Activated CD8-positive, alpha-beta T cell treated with anti-CD3 and anti-CD28 coated beads for 36 hours (primary cell): ENCODE measurements around the gene PCA3. TPM values are rescaled to one million over a fixed set of nuclear protein-coding genes. Genes with fewer than 3 reads are reported as not detected.
"Not testable (repeated sequence)": the region's sequence is repeated elsewhere in the genome, so short reads cannot be mapped to it uniquely, and the experiment has no call there.

Source experiments
- ATAC-seq: fragments of 200-7000 bp; cut with Tn5 transposase; one replicate; pipeline ENCODE4 v1.10.0; 2021; ENCODE audit warnings: mild to moderate bottlenecking, moderate library complexity
- CTCF ChIA-PET: fragments of 350-600 bp; sonication (Branson Sonifier 250); formaldehyde crosslinking; loops from one replicate; lab custom pipeline; 2021; ENCODE audit warnings: antibody characterized with exemption; lab: Charles Lee
- POLR2A ChIA-PET: fragments of 350-600 bp; sonication (Branson Sonifier 250); formaldehyde crosslinking; loops from one replicate; lab custom pipeline; 2021; ENCODE audit warnings: antibody characterized with exemption; lab: Charles Lee
- DNase-seq: peaks from one replicate; pipeline ENCODE4 v3.0.0-alpha.2; 2020
- H3K27ac Mint-ChIP-seq: one replicate; pipeline ENCODE4 v1.8.0; 2021; ENCODE audit warnings: mild to moderate bottlenecking, mixed read lengths
- H3K27me3 Mint-ChIP-seq: one replicate; pipeline ENCODE4 v1.8.0; 2021; ENCODE audit warnings: mixed read lengths
- H3K36me3 Mint-ChIP-seq: one replicate; pipeline ENCODE4 v1.8.0; 2021; ENCODE audit warnings: low read depth, mixed read lengths
- H3K4me1 Mint-ChIP-seq: one replicate; pipeline ENCODE4 v1.8.0; 2021; ENCODE audit warnings: low read depth, mixed read lengths
- H3K4me3 Mint-ChIP-seq: one replicate; pipeline ENCODE4 v1.8.0; 2021; ENCODE audit warnings: mild to moderate bottlenecking, moderate library complexity, mixed read lengths
- H3K9me3 Mint-ChIP-seq: one replicate; pipeline ENCODE4 v1.8.0; 2021; ENCODE audit warnings: mixed read lengths
- intact Hi-C: fragments of 100-400 bp; cut with micrococcal nuclease; formaldehyde crosslinking; loops from one replicate; pipeline ENCODE4 v1.10.0; 2022
- total RNA-seq, 2 experiments: library from RNA; stranded (reverse); gene quantifications; one replicate each; pipeline ENCODE4 v1.2.3, GENCODE V29; 2021
- TF ChIP-seq, protein P1 (sequence below): fragments of 200-600 bp; IDR thresholded peaks from one replicate; pipeline ENCODE4 v1.8.0; 2022; ENCODE audit warnings: antibody characterized with exemption, mild to moderate bottlenecking

PCA3 gene
- total RNA-seq, 2 experiments from 2014 or later, result not detected

DNA sequence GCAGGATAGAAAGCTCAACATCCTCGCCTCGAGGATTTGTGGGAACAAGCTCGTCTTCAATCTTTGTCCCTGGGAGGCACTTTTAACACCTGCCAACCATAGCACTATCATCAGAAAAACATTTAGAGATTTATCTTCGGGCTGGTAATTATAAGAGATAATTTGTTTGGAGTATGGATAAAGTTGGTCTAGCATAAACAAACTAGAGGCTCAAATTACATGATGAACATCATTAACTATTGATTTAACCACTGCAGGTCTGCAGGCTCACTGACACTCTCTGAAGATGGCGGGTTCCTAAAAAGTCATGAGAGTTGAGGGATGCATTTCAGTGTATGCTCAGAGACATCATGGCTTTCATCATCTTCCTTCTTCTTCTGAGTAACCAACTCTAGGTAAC, 25.8 kb upstream of the PCA3 start:
- no peak overlapping the region for H3K27ac Mint-ChIP-seq
- DNase-seq, result no peak
- H3K4me3 Mint-ChIP-seq, result no peak overlapping the region
- H3K36me3 Mint-ChIP-seq, result no peaks in the 10 kb centered on the region
- no peaks in the 10 kb centered on the region for H3K4me1 Mint-ChIP-seq
- ChIA-PET POLR2A (no interaction called here), CTCF (no interaction called here)
- peaks cover 13% of the 10 kb centered on the region for H3K27me3 Mint-ChIP-seq
- ATAC-seq, result no peak
- intact Hi-C loops, result no loop called here
- TF ChIP-seq, protein P1, sequence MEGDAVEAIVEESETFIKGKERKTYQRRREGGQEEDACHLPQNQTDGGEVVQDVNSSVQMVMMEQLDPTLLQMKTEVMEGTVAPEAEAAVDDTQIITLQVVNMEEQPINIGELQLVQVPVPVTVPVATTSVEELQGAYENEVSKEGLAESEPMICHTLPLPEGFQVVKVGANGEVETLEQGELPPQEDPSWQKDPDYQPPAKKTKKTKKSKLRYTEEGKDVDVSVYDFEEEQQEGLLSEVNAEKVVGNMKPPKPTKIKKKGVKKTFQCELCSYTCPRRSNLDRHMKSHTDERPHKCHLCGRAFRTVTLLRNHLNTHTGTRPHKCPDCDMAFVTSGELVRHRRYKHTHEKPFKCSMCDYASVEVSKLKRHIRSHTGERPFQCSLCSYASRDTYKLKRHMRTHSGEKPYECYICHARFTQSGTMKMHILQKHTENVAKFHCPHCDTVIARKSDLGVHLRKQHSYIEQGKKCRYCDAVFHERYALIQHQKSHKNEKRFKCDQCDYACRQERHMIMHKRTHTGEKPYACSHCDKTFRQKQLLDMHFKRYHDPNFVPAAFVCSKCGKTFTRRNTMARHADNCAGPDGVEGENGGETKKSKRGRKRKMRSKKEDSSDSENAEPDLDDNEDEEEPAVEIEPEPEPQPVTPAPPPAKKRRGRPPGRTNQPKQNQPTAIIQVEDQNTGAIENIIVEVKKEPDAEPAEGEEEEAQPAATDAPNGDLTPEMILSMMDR, result no peak
- H3K9me3 Mint-ChIP-seq, result peaks cover 9% of the 10 kb centered on the region

DNA sequence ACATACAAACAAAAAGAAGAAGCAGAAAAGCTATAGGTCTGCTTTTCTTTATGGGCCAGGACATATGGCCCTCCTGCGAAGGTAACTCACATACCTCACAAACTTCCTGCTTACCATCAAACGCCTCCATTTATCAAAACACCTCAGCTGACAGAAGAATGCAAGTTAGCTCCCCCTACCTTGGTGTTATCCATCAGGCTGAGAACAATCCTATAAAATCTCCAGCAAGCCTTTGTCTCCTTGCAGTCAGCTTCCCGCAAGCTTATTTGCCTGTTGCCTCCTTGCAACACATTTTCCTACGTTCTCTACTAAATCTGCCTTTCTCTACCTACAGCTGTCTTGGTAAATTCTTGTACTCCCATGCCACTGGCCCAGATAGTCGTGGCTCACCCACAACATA, 22.7 kb upstream of the PCA3 start:
- POLR2A ChIA-PET, result no interaction called here
- H3K4me3 Mint-ChIP-seq, result no peak overlapping the region
- peaks cover 16% of the 10 kb centered on the region for H3K27me3 Mint-ChIP-seq
- H3K4me1 Mint-ChIP-seq, result no peaks in the 10 kb centered on the region
- no peaks in the 10 kb centered on the region for H3K36me3 Mint-ChIP-seq
- H3K27ac Mint-ChIP-seq, result no peak overlapping the region
- TF ChIP-seq, protein P1, result no peak
- CTCF ChIA-PET, result no interaction called here
- DNase-seq (no peak), ATAC-seq (no peak)
- intact Hi-C loops, result no loop called here
- peaks cover 13% of the 10 kb centered on the region for H3K9me3 Mint-ChIP-seq

DNA sequence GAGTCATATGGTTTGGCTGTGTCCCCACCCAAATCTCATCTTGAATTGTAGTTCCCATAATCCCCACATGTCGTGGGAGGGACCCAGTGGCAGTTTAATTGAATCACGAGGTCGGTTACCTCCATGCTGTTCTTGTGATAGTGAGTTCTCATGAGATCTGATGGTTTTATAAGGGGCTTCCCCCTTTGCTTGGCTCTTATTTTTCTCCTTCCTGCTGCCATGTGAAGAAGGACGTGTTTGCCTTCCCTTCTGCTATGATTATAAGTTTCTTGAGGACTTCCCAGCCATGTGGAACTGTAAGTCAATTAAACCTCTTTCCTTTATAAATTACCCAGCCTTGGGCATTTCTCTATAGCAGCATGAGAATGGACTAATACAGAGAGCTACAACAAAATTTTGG, 21.3 kb upstream of the PCA3 start:
- peaks cover 13% of the 10 kb centered on the region for H3K9me3 Mint-ChIP-seq
- intact Hi-C loops, POLR2A ChIA-PET: not testable (repeated sequence)

DNA sequence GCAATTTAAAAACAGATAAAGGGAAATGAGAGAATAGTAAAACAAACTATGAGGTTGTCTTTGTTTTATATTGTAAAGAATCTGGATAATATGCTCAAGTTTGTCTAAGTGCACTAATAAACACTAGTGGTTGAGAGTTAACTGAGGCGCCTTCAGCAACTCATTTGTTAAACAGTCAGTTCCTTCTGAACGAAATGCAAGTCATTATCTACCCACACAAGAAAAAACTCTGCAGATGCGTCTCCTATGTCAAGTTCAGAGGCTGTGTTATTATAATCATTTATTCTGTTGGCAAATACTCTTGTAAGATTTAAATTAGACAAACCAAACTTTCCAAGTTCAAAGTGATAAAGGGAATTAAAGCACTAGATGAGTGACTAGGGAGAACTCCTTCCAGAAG, 20.3 kb upstream of the PCA3 start:
- POLR2A ChIA-PET, result no interaction called here
- Mint-ChIP-seq H3K4me1 (no peaks in the 10 kb centered on the region), H3K27ac (no peak overlapping the region), H3K4me3 (no peak overlapping the region), H3K36me3 (no peaks in the 10 kb centered on the region), H3K9me3 (peaks cover 13% of the 10 kb centered on the region), H3K27me3 (peaks cover 9% of the 10 kb centered on the region)
- ATAC-seq (no peak), DNase-seq (no peak)
- TF ChIP-seq, protein P1, result no peak
- CTCF ChIA-PET, result no interaction called here
- intact Hi-C loops, result no loop called here

More for the DNA sequence above, 21.3 kb upstream of the PCA3 start:
- H3K27me3 Mint-ChIP-seq, result peaks cover 15% of the 10 kb centered on the region
- DNase-seq, H3K36me3 Mint-ChIP-seq, ATAC-seq, CTCF ChIA-PET, H3K27ac Mint-ChIP-seq, H3K4me1 Mint-ChIP-seq, H3K4me3 Mint-ChIP-seq: not testable (repeated sequence)

DNA sequence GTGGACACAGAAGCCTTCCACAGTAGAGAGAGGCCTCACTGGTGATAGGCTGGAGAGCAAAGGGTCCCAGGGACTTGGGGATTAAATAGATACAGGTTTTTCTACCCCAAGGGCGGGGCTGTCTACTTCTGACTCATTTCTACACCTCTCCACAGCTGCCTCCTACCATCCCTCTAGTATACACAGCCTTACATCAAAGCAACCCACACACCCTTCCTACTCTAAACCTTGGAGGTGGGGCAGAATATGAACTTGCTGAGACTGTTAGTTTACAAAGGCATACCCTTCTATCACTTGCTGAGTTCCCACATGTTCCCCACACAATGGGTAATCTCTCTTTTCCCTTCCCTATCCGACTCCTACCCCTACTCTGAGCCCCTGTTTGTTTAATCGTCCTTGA, 19.9 kb upstream of the PCA3 start:
- Mint-ChIP-seq H3K27ac (no peak overlapping the region), H3K9me3 (peaks cover 13% of the 10 kb centered on the region), H3K36me3 (no peaks in the 10 kb centered on the region), H3K4me3 (no peak overlapping the region), H3K4me1 (no peaks in the 10 kb centered on the region), H3K27me3 (peaks cover 8% of the 10 kb centered on the region)
- TF ChIP-seq, protein P1, result no peak
- POLR2A ChIA-PET, result no interaction called here
- DNase-seq (peak; percentile 11), ATAC-seq (peak; percentile 70)
- CTCF ChIA-PET, result no interaction called here
- intact Hi-C loops, result no loop called here

DNA sequence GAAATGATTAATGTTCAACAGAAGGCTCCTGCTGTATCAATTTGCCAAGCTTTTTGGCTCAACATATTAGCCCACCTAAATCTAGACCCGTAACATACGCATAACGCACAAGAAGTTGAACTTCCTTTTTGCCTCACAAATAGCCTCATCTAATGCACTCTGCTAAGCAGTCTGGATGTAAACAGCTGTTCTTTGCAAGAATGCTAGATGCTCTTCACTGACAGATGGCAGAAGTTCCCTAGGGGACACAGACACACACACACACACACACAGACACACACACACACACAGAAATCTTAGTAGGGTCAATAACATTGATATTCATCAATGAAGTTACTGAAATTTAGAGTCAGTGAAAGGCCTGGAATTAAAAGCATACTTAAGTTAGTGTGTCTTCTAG, 13.2 kb upstream of the PCA3 start:
- intact Hi-C loops, result no loop called here
- H3K9me3 Mint-ChIP-seq, result no peaks in the 10 kb centered on the region
- H3K36me3 Mint-ChIP-seq, result no peaks in the 10 kb centered on the region
- no peak for ATAC-seq
- no peak for DNase-seq
- TF ChIP-seq, protein P1, result no peak
- H3K4me3 Mint-ChIP-seq, result no peak overlapping the region
- CTCF ChIA-PET, result no interaction called here
- H3K4me1 Mint-ChIP-seq, result no peaks in the 10 kb centered on the region
- H3K27me3 Mint-ChIP-seq, result no peaks in the 10 kb centered on the region
- no peak overlapping the region for H3K27ac Mint-ChIP-seq
- POLR2A ChIA-PET, result no interaction called here
